ENCODE measurements around the gene SLC6A5. TPM values are rescaled to one million over a fixed set of nuclear protein-coding genes. Genes with fewer than 3 reads are reported as not detected.

SLC6A5 gene
- total RNA-seq, 2 experiments from 2014 or later: not detected

DNA sequence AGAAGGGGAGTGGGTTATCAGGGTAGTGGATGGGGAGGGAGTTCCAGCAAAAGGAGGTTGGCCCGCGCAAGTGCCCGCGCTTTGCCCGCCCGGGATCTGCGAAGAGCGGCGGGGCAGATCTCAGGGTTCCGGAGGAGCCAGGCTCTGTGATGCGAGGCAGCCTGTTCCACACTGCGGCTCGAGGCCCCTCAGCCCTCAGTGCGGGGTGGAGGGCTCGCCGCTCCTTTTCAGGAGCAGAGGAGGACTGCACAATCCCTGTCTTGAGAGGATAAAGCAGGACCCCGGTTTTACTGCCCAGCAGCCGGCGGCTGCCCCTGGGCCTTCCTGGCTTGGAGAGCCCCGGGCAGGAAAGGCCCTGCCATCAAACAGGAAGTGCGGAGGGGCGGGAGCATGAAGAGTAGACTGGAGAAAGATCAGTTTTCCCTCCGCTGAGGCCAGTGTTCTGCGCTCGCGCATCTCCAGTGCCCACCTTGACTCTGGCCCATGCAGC, 6.2 kb downstream of the SLC6A5 start:
- POLR2A ChIA-PET: no interaction called here
- no peak overlapping the region for H3K27ac Mint-ChIP-seq
- H3K27me3 ChIP-seq (ENCODE audit: control insufficient read depth in 1 of 2, insufficient read depth in 2 of 2, low read length in 2 of 2): peaks cover 73 to 88% of the 10 kb centered on the region in 2 experiments
- no peak for ATAC-seq (ENCODE audit: poor library complexity)
- no peaks in the 10 kb centered on the region for H3K36me3 ChIP-seq (ENCODE audit: insufficient read depth, low read length)
- DNase-seq: no peak
- H3K4me1 Mint-ChIP-seq (ENCODE audit: low read depth): peaks cover 7% of the 10 kb centered on the region
- TF ChIP-seq, protein P1, sequence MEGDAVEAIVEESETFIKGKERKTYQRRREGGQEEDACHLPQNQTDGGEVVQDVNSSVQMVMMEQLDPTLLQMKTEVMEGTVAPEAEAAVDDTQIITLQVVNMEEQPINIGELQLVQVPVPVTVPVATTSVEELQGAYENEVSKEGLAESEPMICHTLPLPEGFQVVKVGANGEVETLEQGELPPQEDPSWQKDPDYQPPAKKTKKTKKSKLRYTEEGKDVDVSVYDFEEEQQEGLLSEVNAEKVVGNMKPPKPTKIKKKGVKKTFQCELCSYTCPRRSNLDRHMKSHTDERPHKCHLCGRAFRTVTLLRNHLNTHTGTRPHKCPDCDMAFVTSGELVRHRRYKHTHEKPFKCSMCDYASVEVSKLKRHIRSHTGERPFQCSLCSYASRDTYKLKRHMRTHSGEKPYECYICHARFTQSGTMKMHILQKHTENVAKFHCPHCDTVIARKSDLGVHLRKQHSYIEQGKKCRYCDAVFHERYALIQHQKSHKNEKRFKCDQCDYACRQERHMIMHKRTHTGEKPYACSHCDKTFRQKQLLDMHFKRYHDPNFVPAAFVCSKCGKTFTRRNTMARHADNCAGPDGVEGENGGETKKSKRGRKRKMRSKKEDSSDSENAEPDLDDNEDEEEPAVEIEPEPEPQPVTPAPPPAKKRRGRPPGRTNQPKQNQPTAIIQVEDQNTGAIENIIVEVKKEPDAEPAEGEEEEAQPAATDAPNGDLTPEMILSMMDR (IDR thresholded peaks at IDR 0.05): no peak
- H3K4me3 Mint-ChIP-seq: no peak overlapping the region
- CTCF ChIA-PET: no interaction called here
- no peaks in the 10 kb centered on the region for H3K9me3 Mint-ChIP-seq
- intact Hi-C loops (cut with DNase I, micrococcal nuclease): loop anchor here (5.0 to 10.0 kb wide), 2 partner anchors 218 to 221 kb away; partner anchors contain the start of gene PRMT3 (in 2 of the 2)
- no peaks in the 10 kb centered on the region for H3K36me3 Mint-ChIP-seq (ENCODE audit: low read depth)
- H3K4me3 ChIP-seq (ENCODE audit: low read length): no peak overlapping the region
- peaks cover 6% of the 10 kb centered on the region for H3K4me1 ChIP-seq (ENCODE audit: insufficient read depth, low read length)
- H3K27me3 Mint-ChIP-seq: peaks cover 96% of the 10 kb centered on the region
- H3K27ac ChIP-seq (ENCODE audit: low read depth in 1 of 2, low read length in 2 of 2): no peak overlapping the region
- H3K9me3 ChIP-seq (ENCODE audit: control insufficient read depth in 1 of 2, insufficient read depth in 1 of 2, low read length in 2 of 2): peaks cover 0 to 16% of the 10 kb centered on the region in 2 experiments

DNA sequence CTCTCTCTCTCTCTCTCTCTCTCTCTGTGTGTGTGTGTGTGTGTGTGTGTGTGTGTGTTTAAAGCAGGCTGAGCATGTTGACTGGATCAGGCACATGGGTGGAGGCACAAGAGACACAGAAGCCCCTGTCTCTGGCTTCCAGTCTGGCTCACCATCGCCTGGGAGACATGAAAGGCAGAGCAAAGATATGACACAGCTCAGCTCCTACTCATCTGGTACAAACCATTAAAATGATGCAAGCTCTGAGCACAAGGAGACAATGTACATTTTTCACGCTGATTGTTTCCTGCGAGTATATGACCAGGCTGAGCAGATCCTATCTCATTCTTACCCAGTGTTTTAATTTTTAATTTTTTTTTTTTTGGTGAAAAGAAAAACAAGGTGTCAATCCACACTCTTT, 9.5 kb downstream of the SLC6A5 start:
- ATAC-seq (ENCODE audit: poor library complexity) (no peak), DNase-seq (no peak)
- Histone ChIP-seq H3K27me3 (ENCODE audit: control insufficient read depth in 1 of 2, insufficient read depth in 2 of 2, low read length in 2 of 2) (peaks cover 53 to 71% of the 10 kb centered on the region in 2 experiments), H3K4me3 (ENCODE audit: low read length) (no peak overlapping the region), H3K9me3 (ENCODE audit: control insufficient read depth in 1 of 2, insufficient read depth in 1 of 2, low read length in 2 of 2) (peaks cover 0 to 6% of the 10 kb centered on the region in 2 experiments), H3K4me1 (ENCODE audit: insufficient read depth, low read length) (peaks cover 6% of the 10 kb centered on the region), H3K27ac (ENCODE audit: low read depth in 1 of 2, low read length in 2 of 2) (no peak overlapping the region), H3K36me3 (ENCODE audit: insufficient read depth, low read length) (no peaks in the 10 kb centered on the region)
- H3K27me3 Mint-ChIP-seq: peaks cover 93% of the 10 kb centered on the region
- ChIA-PET POLR2A (no interaction called here), CTCF (no interaction called here)
- no peaks in the 10 kb centered on the region for H3K9me3 Mint-ChIP-seq
- intact Hi-C loops (cut with DNase I, micrococcal nuclease): loop anchor here (5.0 to 10.0 kb wide), 2 partner anchors 222 to 224 kb away; partner anchors contain the start of gene PRMT3 (in 2 of the 2)
- no peak overlapping the region for H3K4me3 Mint-ChIP-seq
- H3K4me1 Mint-ChIP-seq (ENCODE audit: low read depth): peaks cover 7% of the 10 kb centered on the region
- no peaks in the 10 kb centered on the region for H3K36me3 Mint-ChIP-seq (ENCODE audit: low read depth)
- no peak overlapping the region for H3K27ac Mint-ChIP-seq
- TF ChIP-seq, protein P1 (IDR thresholded peaks at IDR 0.05): no peak

DNA sequence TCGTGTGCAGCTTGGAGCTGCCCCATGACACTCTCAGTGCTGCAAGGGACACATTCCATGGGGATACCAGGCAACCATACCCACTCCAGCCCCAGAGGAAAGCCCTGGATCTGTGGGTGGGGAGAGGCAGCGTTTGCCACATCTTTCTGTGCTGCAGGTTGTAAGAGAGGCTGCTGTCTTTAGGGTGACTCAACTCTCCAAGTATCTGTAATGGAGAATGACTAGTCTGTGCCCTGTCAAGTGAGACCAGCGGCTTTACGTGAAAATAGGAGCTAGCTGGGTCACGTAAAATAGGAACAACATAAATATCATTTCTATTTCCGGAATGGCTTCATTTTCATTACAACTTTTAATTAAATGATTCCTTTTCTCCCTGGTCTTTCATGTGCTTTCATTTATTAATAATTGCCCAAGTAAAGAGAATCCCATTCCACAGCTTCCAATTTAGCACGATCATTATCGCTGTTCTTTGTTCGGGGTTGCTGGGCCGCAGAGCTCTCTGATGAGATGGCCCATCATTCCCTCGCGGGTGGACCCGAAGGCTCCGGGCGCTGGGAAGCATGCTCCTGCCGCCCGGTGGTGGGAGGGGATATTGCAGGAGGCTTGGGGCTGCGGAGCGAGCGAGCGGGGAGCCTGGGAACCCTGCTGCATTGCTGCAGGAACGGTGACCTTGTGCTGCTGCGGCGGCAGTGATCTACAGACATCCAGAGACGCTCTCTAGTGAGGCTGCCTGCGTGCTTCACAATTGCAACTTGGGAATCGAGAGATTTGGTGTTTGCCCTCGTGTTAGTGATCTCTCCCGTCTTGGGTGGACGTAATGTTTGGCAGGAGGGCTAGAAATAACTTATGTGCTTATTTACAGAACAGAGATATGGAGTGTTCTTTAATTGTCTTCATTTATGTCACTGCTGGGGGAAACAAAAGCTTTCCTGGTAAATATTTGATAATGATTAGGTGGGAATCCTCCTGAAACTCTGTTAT, 10.6 kb downstream of the SLC6A5 start:
- H3K9me3 Mint-ChIP-seq: no peaks in the 10 kb centered on the region
- H3K27me3 ChIP-seq (ENCODE audit: control insufficient read depth in 1 of 2, insufficient read depth in 2 of 2, low read length in 2 of 2): peaks cover 44 to 70% of the 10 kb centered on the region in 2 experiments
- POLR2A ChIA-PET: no interaction called here

More for the DNA sequence above, 10.6 kb downstream of the SLC6A5 start:
- H3K4me1 Mint-ChIP-seq (ENCODE audit: low read depth): peaks cover 7% of the 10 kb centered on the region
- intact Hi-C loops (cut with DNase I, micrococcal nuclease): loop anchor here (2.0 to 10.0 kb wide), 3 partner anchors 223 to 481 kb away; partner anchors contain the start of gene PRMT3 (in 2 of the 2)
- CTCF ChIA-PET: no interaction called here
- Histone ChIP-seq H3K36me3 (ENCODE audit: insufficient read depth, low read length) (no peaks in the 10 kb centered on the region), H3K4me3 (ENCODE audit: low read length) (no peak overlapping the region), H3K9me3 (ENCODE audit: control insufficient read depth in 1 of 2, insufficient read depth in 1 of 2, low read length in 2 of 2) (peaks cover 0 to 6% of the 10 kb centered on the region in 2 experiments), H3K4me1 (ENCODE audit: insufficient read depth, low read length) (peaks cover 6% of the 10 kb centered on the region), H3K27ac (ENCODE audit: low read depth in 1 of 2, low read length in 2 of 2) (no peak overlapping the region)
- no peak overlapping the region for H3K4me3 Mint-ChIP-seq
- TF ChIP-seq, protein P1 (IDR thresholded peaks at IDR 0.05): peak; percentile 70
- ATAC-seq (ENCODE audit: poor library complexity): peak; percentile 62
- H3K27ac Mint-ChIP-seq: no peak overlapping the region
- H3K27me3 Mint-ChIP-seq: peaks cover 94% of the 10 kb centered on the region
- no peaks in the 10 kb centered on the region for H3K36me3 Mint-ChIP-seq (ENCODE audit: low read depth)
- DNase-seq: peak in 13 of 14 experiments; percentile 23 to 62 (median 31)
